ENCODE data around the gene FBLN2.
A peak's percentile ranks its signal among the peaks of the same experiment; 100 is the strongest.

The FBLN2 gene

GRCh38 chr3:13621381-13622221 lies 72.7 kb downstream of the FBLN2 start:
- H3K4ac ChIP-seq (ENCODE audit: low read length), result no peak overlapping the region
- no peak overlapping the region for H2BK12ac ChIP-seq (ENCODE audit: low read length)
- H2AFZ ChIP-seq (ENCODE audit: low read length), result no peak overlapping the region
- peak overlapping the region; percentile 5 for H2BK15ac ChIP-seq (ENCODE audit: low read length)
- H2BK120ac ChIP-seq (ENCODE audit: low read depth, low read length), result no peak overlapping the region
- H3K14ac ChIP-seq (ENCODE audit: low read length), result no peak overlapping the region
- H3K36me3 ChIP-seq (replicated peaks in 1 of 2; ENCODE audit: control insufficient read depth in 2 of 2, insufficient read depth in 2 of 2, low read length in 2 of 2), result no peaks in the 10 kb centered on the region
- H4K91ac ChIP-seq (ENCODE audit: low read depth, low read length, poor library complexity), result no peak overlapping the region
- no peaks in the 10 kb centered on the region for H3K79me1 ChIP-seq (ENCODE audit: low read depth, low read length)
- H3K4me2 ChIP-seq (ENCODE audit: insufficient read depth, low read length, poor library complexity, severe bottlenecking), result no peak overlapping the region
- WGBS, 2 donors (ENCODE audit: extremely low coverage in 2 of 2, insufficient read length in 2 of 2, insufficient replicate concordance in 1 of 2), result no CpG with 5 or more reads among the region's 31 CpGs
- peak overlapping the region; percentile 29 for H2BK5ac ChIP-seq (ENCODE audit: low read length)
- no peak overlapping the region for H3K27ac ChIP-seq (replicated peaks; ENCODE audit: low read length)
- no peak overlapping the region for H3K9ac ChIP-seq (ENCODE audit: low read depth, low read length, poor library complexity)
- H3K9me3 ChIP-seq (replicated peaks in 1 of 2; ENCODE audit: control insufficient read depth in 2 of 2, insufficient read depth in 1 of 2, low read depth in 1 of 2, low read length in 2 of 2), result no peaks in the 10 kb centered on the region
- H2AK5ac ChIP-seq (ENCODE audit: low read depth, low read length), result peak overlapping the region; percentile 53
- peak overlapping the region; percentile 5 for H3K18ac ChIP-seq (ENCODE audit: low read length)
- peaks cover 10 to 20% of the 10 kb centered on the region in 2 donors for H3K4me1 ChIP-seq (ENCODE audit: control insufficient read depth in 2 of 2, insufficient read depth in 1 of 2, low read depth in 1 of 2, low read length in 2 of 2)
- no peak for DNase-seq (ENCODE audit: low spot score)
- H3K4me3 ChIP-seq (ENCODE audit: low read length in 2 of 2), result no peak overlapping the region
- H3K27me3 ChIP-seq (ENCODE audit: control insufficient read depth in 3 of 3, insufficient read depth in 3 of 3, low read depth in 1 of 3, low read length in 3 of 3), result no peaks in the 10 kb centered on the region
- H4K8ac ChIP-seq (ENCODE audit: low read depth, low read length), result no peak overlapping the region
- no peak overlapping the region for H3K23ac ChIP-seq (ENCODE audit: low read depth, low read length, poor library complexity)

- no peaks in the 10 kb centered on the region for H3K27me3 ChIP-seq (ENCODE audit: control insufficient read depth in 3 of 3, insufficient read depth in 3 of 3, low read depth in 1 of 3, low read length in 3 of 3)
- no peak overlapping the region for H4K91ac ChIP-seq (ENCODE audit: low read depth, low read length, poor library complexity)
- H3K4me2 ChIP-seq (ENCODE audit: insufficient read depth, low read length, poor library complexity, severe bottlenecking), result no peak overlapping the region
- H3K14ac ChIP-seq (ENCODE audit: low read length), result no peak overlapping the region
- no peak for DNase-seq (ENCODE audit: low spot score)
- H2BK5ac ChIP-seq (ENCODE audit: low read length), result no peak overlapping the region
- peak overlapping the region; percentile 33 for H2BK12ac ChIP-seq (ENCODE audit: low read length)
- peak overlapping the region; percentile 53 for H2AK5ac ChIP-seq (ENCODE audit: low read depth, low read length)
- no peak overlapping the region for H2BK120ac ChIP-seq (ENCODE audit: low read depth, low read length)
- H3K79me1 ChIP-seq (ENCODE audit: low read depth, low read length), result no peaks in the 10 kb centered on the region
- H3K9me3 ChIP-seq (replicated peaks in 1 of 2; ENCODE audit: control insufficient read depth in 2 of 2, insufficient read depth in 1 of 2, low read depth in 1 of 2, low read length in 2 of 2), result no peaks in the 10 kb centered on the region
- no peak overlapping the region for H3K4ac ChIP-seq (ENCODE audit: low read length)
- H4K8ac ChIP-seq (ENCODE audit: low read depth, low read length), result no peak overlapping the region
- H3K18ac ChIP-seq (ENCODE audit: low read length), result peak overlapping the region; percentile 5
- H2BK15ac ChIP-seq (ENCODE audit: low read length), result peak overlapping the region; percentile 30
- H3K4me3 ChIP-seq (ENCODE audit: low read length in 2 of 2), result no peak overlapping the region
- H2AFZ ChIP-seq (ENCODE audit: low read length), result no peak overlapping the region
- no peak overlapping the region for H3K27ac ChIP-seq (replicated peaks; ENCODE audit: low read length)
- no peak overlapping the region for H3K23ac ChIP-seq (ENCODE audit: low read depth, low read length, poor library complexity)
- no peaks in the 10 kb centered on the region for H3K36me3 ChIP-seq (replicated peaks in 1 of 2; ENCODE audit: control insufficient read depth in 2 of 2, insufficient read depth in 2 of 2, low read length in 2 of 2)
- H3K9ac ChIP-seq (ENCODE audit: low read depth, low read length, poor library complexity), result peak overlapping the region; percentile 24
- WGBS, 2 donors (ENCODE audit: extremely low coverage in 2 of 2, insufficient read length in 2 of 2, insufficient replicate concordance in 1 of 2), result no CpG with 5 or more reads among the region's 15 CpGs
- peaks cover 10 to 20% of the 10 kb centered on the region in 2 donors for H3K4me1 ChIP-seq (ENCODE audit: control insufficient read depth in 2 of 2, insufficient read depth in 1 of 2, low read depth in 1 of 2, low read length in 2 of 2)
Observed at GRCh38 chr3:13622356-13622755, 73.4 kb downstream of the FBLN2 start.

DNA sequence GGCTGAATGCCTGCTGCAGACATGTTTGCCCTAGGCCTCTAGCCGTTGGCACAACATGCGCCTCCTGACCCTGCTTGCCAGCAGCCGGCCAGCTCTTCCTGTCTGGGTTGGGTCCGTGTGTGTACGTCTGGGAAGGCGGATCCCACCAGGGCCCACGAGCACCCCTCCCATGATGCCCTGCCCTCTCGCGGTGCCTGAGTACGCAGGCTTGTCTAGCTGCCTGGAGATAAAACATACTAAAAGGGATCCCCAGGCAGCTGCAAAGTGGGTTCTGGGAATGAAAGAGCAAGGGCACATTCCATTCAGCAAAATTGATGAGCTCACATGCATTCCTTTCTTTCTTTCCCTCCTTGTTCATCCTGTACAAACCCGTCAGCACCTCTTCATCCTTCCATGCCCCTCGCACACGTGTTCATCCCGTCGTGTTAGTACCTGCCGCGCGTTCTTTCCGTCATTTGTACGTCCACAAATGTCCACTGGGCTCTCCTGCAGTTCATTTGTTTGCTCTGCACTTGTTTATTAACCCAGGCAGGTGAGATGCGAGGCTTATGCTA lies 74.3 kb downstream of the FBLN2 start:
- H2AFZ ChIP-seq (ENCODE audit: low read length), result peak overlapping the region; percentile 77
- H4K8ac ChIP-seq (ENCODE audit: low read depth, low read length), result no peak overlapping the region
- no peaks in the 10 kb centered on the region for H3K9me3 ChIP-seq (replicated peaks in 1 of 2; ENCODE audit: control insufficient read depth in 2 of 2, insufficient read depth in 1 of 2, low read depth in 1 of 2, low read length in 2 of 2)
- no peaks in the 10 kb centered on the region for H3K36me3 ChIP-seq (replicated peaks in 1 of 2; ENCODE audit: control insufficient read depth in 2 of 2, insufficient read depth in 2 of 2, low read length in 2 of 2)
- no peak overlapping the region for H3K4ac ChIP-seq (ENCODE audit: low read length)
- peak overlapping the region; percentile 70 for H3K23ac ChIP-seq (ENCODE audit: low read depth, low read length, poor library complexity)
- peak overlapping the region; percentile 69 for H2AK5ac ChIP-seq (ENCODE audit: low read depth, low read length)
- peak overlapping the region; percentile 88 for H3K18ac ChIP-seq (ENCODE audit: low read length)
- H3K14ac ChIP-seq (ENCODE audit: low read length), result peak overlapping the region; percentile 58
- no peaks in the 10 kb centered on the region for H3K27me3 ChIP-seq (ENCODE audit: control insufficient read depth in 3 of 3, insufficient read depth in 3 of 3, low read depth in 1 of 3, low read length in 3 of 3)
- H3K4me3 ChIP-seq (ENCODE audit: low read length in 2 of 2), result no peak overlapping the region
- no peak overlapping the region for H2BK12ac ChIP-seq (ENCODE audit: low read length)
- H4K91ac ChIP-seq (ENCODE audit: low read depth, low read length, poor library complexity), result peak overlapping the region; percentile 53
- H3K79me1 ChIP-seq (ENCODE audit: low read depth, low read length), result no peaks in the 10 kb centered on the region
- no peak for DNase-seq (ENCODE audit: low spot score)
- no peak overlapping the region for H3K27ac ChIP-seq (replicated peaks; ENCODE audit: low read length)
- WGBS, 2 donors (ENCODE audit: extremely low coverage in 2 of 2, insufficient read length in 2 of 2, insufficient replicate concordance in 1 of 2), result no CpG with 5 or more reads among the region's 21 CpGs
- H3K4me2 ChIP-seq (ENCODE audit: insufficient read depth, low read length, poor library complexity, severe bottlenecking), result no peak overlapping the region
- no peak overlapping the region for H3K9ac ChIP-seq (ENCODE audit: low read depth, low read length, poor library complexity)
- no peak overlapping the region for H2BK5ac ChIP-seq (ENCODE audit: low read length)
- no peak overlapping the region for H2BK15ac ChIP-seq (ENCODE audit: low read length)
- H2BK120ac ChIP-seq (ENCODE audit: low read depth, low read length), result no peak overlapping the region
- peaks cover 10 to 20% of the 10 kb centered on the region in 2 donors for H3K4me1 ChIP-seq (ENCODE audit: control insufficient read depth in 2 of 2, insufficient read depth in 1 of 2, low read depth in 1 of 2, low read length in 2 of 2)

DNA sequence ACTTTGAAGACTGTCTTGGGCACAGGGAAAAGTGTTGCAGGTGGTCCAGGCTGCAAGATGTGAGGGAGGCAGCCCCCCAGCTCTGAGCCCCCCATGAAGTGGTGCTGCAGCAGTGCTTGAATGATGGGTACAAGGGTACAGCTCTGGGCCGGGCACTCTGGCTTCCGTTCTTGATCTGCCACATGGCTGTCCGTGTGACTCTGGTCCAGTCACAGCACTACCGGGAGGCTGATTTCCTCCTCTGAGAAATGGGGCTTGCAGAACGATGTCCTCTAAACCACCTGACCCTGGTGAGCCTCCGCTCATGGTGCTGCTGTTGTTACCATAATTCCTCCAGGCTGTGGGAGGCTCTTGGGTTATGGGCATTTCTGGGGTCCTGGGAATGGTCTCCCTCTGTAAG lies 75.1 kb downstream of the FBLN2 start:
- no peaks in the 10 kb centered on the region for H3K27me3 ChIP-seq (ENCODE audit: control insufficient read depth in 3 of 3, insufficient read depth in 3 of 3, low read depth in 1 of 3, low read length in 3 of 3)
- no peaks in the 10 kb centered on the region for H3K9me3 ChIP-seq (replicated peaks in 1 of 2; ENCODE audit: control insufficient read depth in 2 of 2, insufficient read depth in 1 of 2, low read depth in 1 of 2, low read length in 2 of 2)
- H3K36me3 ChIP-seq (replicated peaks in 1 of 2; ENCODE audit: control insufficient read depth in 2 of 2, insufficient read depth in 2 of 2, low read length in 2 of 2), result no peaks in the 10 kb centered on the region
- H3K9ac ChIP-seq (ENCODE audit: low read depth, low read length, poor library complexity), result no peak overlapping the region
- H2BK12ac ChIP-seq (ENCODE audit: low read length), result no peak overlapping the region
- no peaks in the 10 kb centered on the region for H3K79me1 ChIP-seq (ENCODE audit: low read depth, low read length)
- no peak overlapping the region for H3K18ac ChIP-seq (ENCODE audit: low read length)
- no peak overlapping the region for H3K27ac ChIP-seq (replicated peaks; ENCODE audit: low read length)
- H2AFZ ChIP-seq (ENCODE audit: low read length), result no peak overlapping the region
- no peak overlapping the region for H2BK120ac ChIP-seq (ENCODE audit: low read depth, low read length)
- no peak overlapping the region for H3K23ac ChIP-seq (ENCODE audit: low read depth, low read length, poor library complexity)
- H3K4me2 ChIP-seq (ENCODE audit: insufficient read depth, low read length, poor library complexity, severe bottlenecking), result no peak overlapping the region
- peaks cover 10 to 18% of the 10 kb centered on the region in 2 donors for H3K4me1 ChIP-seq (ENCODE audit: control insufficient read depth in 2 of 2, insufficient read depth in 1 of 2, low read depth in 1 of 2, low read length in 2 of 2)
- H4K91ac ChIP-seq (ENCODE audit: low read depth, low read length, poor library complexity), result no peak overlapping the region
- H4K8ac ChIP-seq (ENCODE audit: low read depth, low read length), result no peak overlapping the region
- no peak overlapping the region for H3K4ac ChIP-seq (ENCODE audit: low read length)
- H2BK5ac ChIP-seq (ENCODE audit: low read length), result no peak overlapping the region
- no peak overlapping the region for H2BK15ac ChIP-seq (ENCODE audit: low read length)
- no peak overlapping the region for H2AK5ac ChIP-seq (ENCODE audit: low read depth, low read length)
- DNase-seq (ENCODE audit: low spot score), result no peak
- WGBS, 2 donors (ENCODE audit: extremely low coverage in 2 of 2, insufficient read length in 2 of 2, insufficient replicate concordance in 1 of 2), result no CpG with 5 or more reads among the region's 6 CpGs
- H3K14ac ChIP-seq (ENCODE audit: low read length), result no peak overlapping the region
- H3K4me3 ChIP-seq (ENCODE audit: low read length in 2 of 2), result peak overlapping the region in 1 of 2 donors; percentile 31

All from neuronal stem cell (in vitro differentiated cells).